Fibroblast of upper back skin (primary cell): ENCODE results near the gene ABCA3.

Experiments used
- DNase-seq: peaks from one replicate; pipeline ENCODE4 v3.0.0-alpha.2; 2013

Gene ABCA3

DNA sequence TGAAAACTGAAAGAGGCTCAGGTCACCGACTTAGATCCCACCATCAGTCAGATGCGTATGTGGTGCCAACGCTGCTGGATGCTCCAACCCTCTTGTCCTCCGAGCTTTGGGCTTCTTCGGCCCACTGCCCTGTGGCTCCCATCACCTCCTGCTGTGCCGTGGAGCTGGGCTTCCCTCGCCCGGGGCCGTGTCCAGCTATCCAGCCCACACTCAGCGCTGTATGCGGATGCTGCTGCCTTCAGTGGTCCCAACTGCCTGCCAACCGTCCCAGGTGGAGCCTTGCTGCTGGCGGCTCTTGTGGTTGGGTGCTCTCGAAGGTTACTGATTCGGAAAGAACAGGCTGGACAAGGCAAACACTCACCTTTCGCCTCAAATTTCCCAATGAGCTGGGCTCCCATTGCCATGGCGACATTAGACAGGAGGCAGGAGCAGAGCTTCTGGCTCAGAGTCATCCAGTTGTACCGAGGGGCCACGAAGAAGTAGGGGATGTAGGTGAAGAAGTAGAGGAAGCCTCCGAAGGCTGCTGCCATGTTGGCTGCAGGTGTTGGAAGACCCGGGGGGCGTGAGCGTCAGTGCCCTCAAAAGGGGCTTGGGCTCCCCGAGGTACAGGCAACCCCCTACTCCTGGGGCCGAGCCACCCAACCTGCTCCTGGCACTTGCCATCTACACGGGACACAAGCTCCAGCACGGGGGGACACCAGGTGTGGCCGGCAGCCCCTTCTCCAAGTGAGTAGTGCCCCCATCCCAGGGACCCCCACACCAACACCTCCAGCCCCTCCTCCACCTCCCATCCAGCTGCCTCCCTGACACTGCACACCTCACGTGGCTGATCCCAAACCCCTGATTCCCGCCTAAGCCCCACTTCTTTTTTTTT is 32.2 kb downstream of the ABCA3 start:
- no peak for DNase-seq

- DNase-seq: no peak
Measured at GRCh38 chr16:2299915-2300192, 40.7 kb downstream of the ABCA3 start.

DNA sequence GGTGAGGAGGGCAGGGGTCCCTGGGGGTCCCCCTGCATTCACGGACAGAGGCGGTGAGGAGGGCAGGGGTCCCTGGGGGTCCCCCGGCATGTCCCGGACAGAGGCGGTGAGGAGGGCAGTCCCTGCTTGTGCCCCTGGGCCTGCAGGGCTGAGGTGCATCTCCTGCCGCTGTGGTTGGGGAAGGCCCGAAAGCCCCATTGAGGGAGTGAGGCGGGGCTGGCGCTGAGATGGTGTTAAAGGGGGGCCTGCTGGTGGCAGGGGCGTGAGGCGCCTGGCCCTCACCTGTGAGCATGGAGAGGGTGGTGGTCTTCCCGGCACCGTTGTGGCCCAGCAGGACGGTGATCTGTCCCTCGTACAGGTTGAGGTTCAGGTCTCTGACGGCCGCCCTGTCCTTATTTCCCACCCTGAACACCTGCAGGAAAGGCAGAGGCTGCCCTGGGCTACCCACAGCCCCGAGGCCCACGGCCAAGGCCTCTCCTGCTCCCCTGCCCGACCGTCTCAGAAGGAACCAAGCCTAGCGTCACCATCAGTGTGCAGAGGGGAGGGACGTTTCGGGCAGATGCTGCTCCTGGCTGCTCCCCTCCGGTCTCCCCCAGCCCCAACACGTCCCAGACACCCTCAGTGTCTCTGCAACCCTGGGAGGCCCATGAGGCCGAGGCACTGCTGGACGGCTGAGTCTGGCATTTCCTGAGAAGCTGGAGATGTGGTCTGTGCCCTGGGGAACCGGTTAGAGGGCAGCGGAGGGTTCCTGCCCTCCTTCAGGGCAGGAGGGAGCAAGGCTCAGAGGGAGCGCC is 41.2 kb downstream of the ABCA3 start:
- DNase-seq: no peak

- no peak for DNase-seq
Measured at GRCh38 chr16:2298621-2299020, 41.9 kb downstream of the ABCA3 start.

DNA sequence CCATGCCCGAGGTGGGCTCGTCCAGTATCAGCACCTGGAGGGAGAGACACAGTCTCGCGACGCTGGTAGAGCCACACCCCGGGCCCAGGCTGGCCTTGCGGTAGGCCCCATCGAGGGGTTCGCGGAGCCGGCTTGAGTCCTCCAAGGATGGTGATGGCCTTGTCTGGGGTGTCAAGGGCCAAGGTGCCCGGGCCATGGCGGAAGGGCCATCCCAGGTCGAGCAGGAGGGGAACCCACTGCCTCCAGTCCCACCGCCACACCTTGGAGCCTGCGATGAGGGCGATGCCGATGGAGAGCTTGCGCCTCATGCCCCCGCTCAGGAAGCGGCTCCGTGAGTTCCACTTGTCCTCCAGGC is 43.0 kb downstream of the ABCA3 start:
- no peak for DNase-seq

- peak; percentile 14 for DNase-seq
Measured at GRCh38 chr16:2296661-2297505, 43.6 kb downstream of the ABCA3 start.

DNA sequence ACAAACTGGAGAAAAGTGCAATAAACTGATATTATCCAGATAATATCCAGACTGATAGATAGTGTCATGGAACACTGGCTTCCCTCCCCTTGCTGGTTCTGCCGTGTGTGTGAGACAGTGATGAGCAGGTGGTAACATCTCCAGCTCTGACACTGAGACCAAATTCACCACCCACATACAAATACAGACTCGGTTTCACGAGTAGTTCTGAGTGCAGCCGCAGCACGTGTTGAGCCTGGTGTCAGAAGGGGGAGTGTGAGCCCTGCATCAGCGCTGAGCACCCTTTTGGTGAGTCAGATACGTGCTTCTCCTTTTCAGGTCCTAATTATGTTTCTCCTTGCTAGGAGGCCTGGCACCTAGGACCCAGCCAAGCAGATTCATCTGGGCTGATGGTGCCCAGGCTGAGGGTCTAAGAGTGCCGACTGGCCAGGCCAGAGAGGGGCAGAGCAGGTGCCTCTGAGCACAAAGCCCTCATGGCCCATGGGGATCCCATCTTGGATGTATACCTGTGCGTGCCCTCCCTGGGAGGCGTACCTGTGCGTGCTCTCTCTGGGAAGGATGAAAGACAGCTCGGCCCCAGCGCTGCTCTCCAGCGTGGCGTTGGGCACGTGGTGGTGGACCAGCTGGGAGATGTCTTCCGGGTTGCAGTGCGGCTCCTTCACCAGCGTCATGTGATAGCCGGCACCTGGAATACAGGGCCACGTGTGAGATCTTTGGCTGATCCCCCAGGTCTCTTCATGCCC is 45.3 kb downstream of the ABCA3 start:
- DNase-seq: no peak

GRCh38 chr16:2292221-2292620 is 48.3 kb downstream of the ABCA3 start:
- no peak for DNase-seq

GRCh38 chr16:2289282-2289681 is 51.2 kb downstream of the ABCA3 start:
- no peak for DNase-seq

DNA sequence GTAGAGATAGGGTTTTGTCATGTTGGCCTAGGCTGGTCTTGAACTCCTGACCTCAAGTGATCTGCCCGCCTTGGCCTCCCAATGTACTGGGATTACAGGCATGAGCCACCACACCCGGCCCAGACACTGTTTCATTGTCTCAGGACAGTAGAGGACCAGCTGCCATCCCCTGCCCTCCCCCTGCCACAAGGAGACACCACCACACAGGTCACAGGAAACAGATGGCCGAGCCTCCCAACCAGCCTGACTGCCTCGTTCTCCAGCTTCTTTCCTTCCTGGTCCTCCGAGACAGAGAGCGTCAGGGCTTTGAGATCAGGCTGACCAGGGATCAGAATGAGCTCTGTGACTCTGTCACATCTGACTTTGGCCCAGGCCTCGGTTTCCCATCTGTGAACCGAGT is 51.8 kb downstream of the ABCA3 start:
- DNase-seq: no peak

GRCh38 chr16:2287916-2288547 is 52.5 kb downstream of the ABCA3 start:
- DNase-seq: no peak

- DNase-seq: no peak
Measured at GRCh38 chr16:2286550-2286949, 54.0 kb downstream of the ABCA3 start.

GRCh38 chr16:2285731-2286191 is 54.8 kb downstream of the ABCA3 start:
- DNase-seq: no peak

- no peak for DNase-seq
Measured at GRCh38 chr16:2284797-2285576, 55.5 kb downstream of the ABCA3 start.

GRCh38 chr16:2284001-2284770 is 56.3 kb downstream of the ABCA3 start:
- DNase-seq: no peak

DNA sequence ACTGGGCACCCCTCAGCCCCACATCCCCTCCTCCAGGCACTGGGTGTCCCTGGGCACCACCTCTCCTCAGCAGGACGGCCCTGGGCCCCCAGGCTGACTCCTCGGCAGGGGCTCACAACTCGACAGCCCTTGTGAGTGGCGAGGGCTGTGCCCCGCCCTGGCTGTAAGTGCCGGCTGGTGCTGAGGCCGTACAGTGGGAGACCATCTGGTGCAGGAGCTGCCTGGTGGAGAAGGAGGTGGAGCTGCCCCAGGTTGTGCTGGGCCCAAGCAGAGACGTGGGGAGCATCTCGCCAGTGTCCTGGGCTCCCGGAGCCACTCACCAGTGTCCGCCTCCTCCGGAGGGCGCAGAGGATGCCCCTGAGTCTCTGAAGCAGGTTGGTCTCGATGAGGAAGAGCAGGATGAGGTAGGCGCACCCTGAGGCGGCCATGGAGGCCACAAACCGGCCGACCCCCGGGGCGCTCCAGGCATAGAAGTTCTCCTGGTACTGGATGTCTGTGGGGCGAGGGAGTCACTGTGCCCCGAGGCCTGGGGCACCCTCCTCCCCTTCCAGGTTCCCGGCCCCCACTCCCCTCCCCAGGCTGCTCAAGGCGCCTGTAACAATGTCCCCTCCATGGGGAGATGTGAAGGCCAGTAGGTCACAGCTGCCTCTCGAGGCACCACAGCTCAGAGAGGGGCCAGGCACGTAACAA is 57.5 kb downstream of the ABCA3 start:
- no peak for DNase-seq

DNA sequence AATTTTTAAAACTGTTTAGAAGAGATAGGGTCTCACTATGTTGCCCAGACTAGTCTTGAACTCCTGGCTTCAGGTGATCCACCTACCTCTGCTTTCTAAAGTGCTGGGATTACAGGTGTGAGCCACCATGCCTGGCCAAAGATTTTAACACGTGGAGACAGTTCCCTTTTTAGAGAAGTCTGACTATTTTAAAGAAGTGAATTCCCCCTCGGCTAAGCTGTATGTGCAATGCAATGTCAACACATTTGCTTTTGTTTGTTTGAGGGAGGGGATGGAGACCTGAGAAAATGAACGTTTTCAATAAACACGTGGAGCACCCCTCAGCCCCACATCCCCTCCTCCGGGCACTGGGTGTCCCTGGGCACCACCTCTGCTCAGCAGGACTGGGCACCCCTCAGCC is 58.3 kb downstream of the ABCA3 start:
- DNase-seq: no peak

- DNase-seq: no peak
Measured at GRCh38 chr16:2280981-2281542, 59.5 kb downstream of the ABCA3 start.

GRCh38 chr16:2280461-2280860 is 60.1 kb downstream of the ABCA3 start:
- no peak for DNase-seq
